B cell (primary cell): ENCODE results near the gene ZNF443. TPM values are rescaled to one million over a fixed set of nuclear protein-coding genes. Genes with fewer than 3 reads are reported as not detected.
"Not testable (repeated sequence)": the region's sequence is repeated elsewhere in the genome, so short reads cannot be mapped to it uniquely, and the experiment has no call there.

Source experiments
- ATAC-seq: fragments of 200-7000 bp; cut with Tn5 transposase; one replicate; pipeline ENCODE4 v1.10.0; 2021; ENCODE audit warnings: low read depth, mild to moderate bottlenecking, moderate number of reproducible peaks, moderate library complexity
- CTCF ChIA-PET: fragments of 350-600 bp; sonication (Branson Sonifier 250); formaldehyde crosslinking; loops from one replicate; lab custom pipeline; 2021; ENCODE audit warnings: antibody characterized with exemption, inconsistent platforms; lab: Charles Lee
- POLR2A ChIA-PET: fragments of 350-600 bp; sonication (Branson Sonifier 250); formaldehyde crosslinking; loops from one replicate; lab custom pipeline; 2021; ENCODE audit warnings: antibody characterized with exemption; lab: Charles Lee
- DNase-seq: peaks from one replicate; pipeline ENCODE4 v3.0.0; 2013
- H2AFZ ChIP-seq: 2 replicates; pipeline ENCODE4 v1.6.1; 2012; ENCODE audit warnings: mild to moderate bottlenecking, low read depth, low read length; ENCODE audit not compliant: insufficient read depth, poor library complexity, severe bottlenecking
- H3K27ac ChIP-seq, 2 donors: 1 replicate in 1 of 2; 2 replicates in 1 of 2; pipeline ENCODE4 v1.5.1; 2012 to 2013; ENCODE audit warnings: low read length in 2 of 2, mild to moderate bottlenecking in 2 of 2, moderate library complexity in 1 of 2
- H3K27me3 ChIP-seq, 4 experiments: fragments of 200-600 bp in 1 of 4; sonication (generic) in 1 of 4; replicated peaks in 1 of 4; 1 replicate in 2 of 4; 2 replicates in 2 of 4; pipeline versions ENCODE4 v1.6.1 to v1.7.0; 2013 to 2016; ENCODE audit warnings: low read length in 3 of 4, mild to moderate bottlenecking in 2 of 4, mixed read lengths in 1 of 4, moderate library complexity in 1 of 4; ENCODE audit not compliant: insufficient read depth in 4 of 4, control insufficient read depth in 3 of 4; ENCODE audit errors: control extremely low read depth in 1 of 4
- H3K36me3 ChIP-seq, 2 experiments: replicated peaks in 1 of 2; 1 replicate in 1 of 2; 2 replicates in 1 of 2; pipeline versions ENCODE4 v1.6.1 to v1.7.1; 2013; ENCODE audit warnings: low read length in 1 of 2; ENCODE audit not compliant: insufficient read depth in 2 of 2, control insufficient read depth in 1 of 2; ENCODE audit errors: control extremely low read depth in 1 of 2, extremely low read depth in 1 of 2
- H3K4me1 ChIP-seq, 2 donors: fragments of 200-600 bp in 1 of 2; sonication (generic) in 1 of 2; 1 replicate in 1 of 2; 2 replicates in 1 of 2; pipeline versions ENCODE4 v1.5.1 to v1.6.1; 2013 to 2017; ENCODE audit warnings: low read length in 2 of 2; ENCODE audit not compliant: control insufficient read depth in 2 of 2, insufficient read depth in 2 of 2
- H3K4me2 ChIP-seq: replicated peaks from 2 replicates; pipeline ENCODE3; 2012; ENCODE audit warnings: mild to moderate bottlenecking, low read depth, low read length; ENCODE audit not compliant: poor library complexity, severe bottlenecking
- H3K4me3 ChIP-seq, 5 experiments: fragments of 200-600 bp in 1 of 5; sonication (generic) in 1 of 5; 1 replicate in 3 of 5; 2 replicates in 2 of 5; pipeline versions ENCODE4 v1.5.1 to v1.7.0; 2011 to 2016; ENCODE audit warnings: low read length in 4 of 5, mild to moderate bottlenecking in 4 of 5, low read depth in 2 of 5, control low read depth in 1 of 5, moderate library complexity in 1 of 5; ENCODE audit not compliant: insufficient read depth in 1 of 5; ENCODE audit errors: control extremely low read depth in 1 of 5, extremely low read depth in 1 of 5
- H3K79me2 ChIP-seq: fragments of 200-600 bp; sonication (generic); one replicate; pipeline ENCODE4 v1.6.0; 2016; ENCODE audit warnings: low read length; ENCODE audit not compliant: control insufficient read depth, insufficient read depth
- H3K9ac ChIP-seq: fragments of 200-600 bp; sonication (generic); 2 replicates; pipeline ENCODE4 v1.6.1; 2017; ENCODE audit warnings: mild to moderate bottlenecking, low read length, moderate library complexity
- H3K9me3 ChIP-seq, 3 donors: one replicate each; pipeline versions ENCODE4 v1.6.1 to v1.7.1; 2013; ENCODE audit warnings: low read length in 2 of 3; ENCODE audit not compliant: control insufficient read depth in 2 of 3, insufficient read depth in 1 of 3; ENCODE audit errors: control extremely low read depth in 1 of 3
- H4K20me1 ChIP-seq: 2 replicates; pipeline ENCODE4 v1.6.0; 2012; ENCODE audit warnings: mild to moderate bottlenecking, low read length; ENCODE audit not compliant: insufficient read depth, control insufficient read depth, poor library complexity, severe bottlenecking
- H3K27ac Mint-ChIP-seq: one replicate; pipeline ENCODE4 v1.8.0; 2021; ENCODE audit warnings: mixed read lengths
- H3K27me3 Mint-ChIP-seq: one replicate; pipeline ENCODE4 v1.8.0; 2021; ENCODE audit warnings: mixed read lengths
- H3K4me1 Mint-ChIP-seq: one replicate; pipeline ENCODE4 v1.8.0; 2021; ENCODE audit warnings: mixed read lengths
- H3K4me3 Mint-ChIP-seq: one replicate; pipeline ENCODE4 v1.8.0; 2021; ENCODE audit warnings: mixed read lengths
- H3K9me3 Mint-ChIP-seq: one replicate; pipeline ENCODE4 v1.8.0; 2022; ENCODE audit warnings: mixed read lengths; ENCODE audit not compliant: insufficient read depth
- EZH2 ChIP-seq: IDR thresholded peaks from 2 replicates; pipeline ENCODE4 v1.6.1; 2012; ENCODE audit warnings: borderline replicate concordance, low read depth, mild to moderate bottlenecking, moderate library complexity, low read length; ENCODE audit not compliant: insufficient read depth, poor library complexity, severe bottlenecking
- WGBS: methylation state at CpG from one replicate; pipeline ENCODE4 v1.1.5; 2013; ENCODE audit warnings: missing lambda C conversion rate; ENCODE audit not compliant: insufficient coverage; 5-methylcytosine and 5-hydroxymethylcytosine counted together
- intact Hi-C: fragments of 100-400 bp; cut with micrococcal nuclease; formaldehyde crosslinking; loops from one replicate; pipeline ENCODE4 v1.10.0; 2022
- polyA minus RNA-seq: library from RNA; depleted of rRNA, polyadenylated mRNA; stranded (reverse); fragments of >200 nt; gene quantifications from 2 replicates; pipeline ENCODE4 v1.2.3, GENCODE V29; 2012
- polyA plus RNA-seq: library from polyadenylated mRNA; depleted of rRNA; stranded (reverse); fragments of >200 nt; gene quantifications from 2 replicates; pipeline ENCODE4 v1.2.3, GENCODE V29; 2012
- total RNA-seq, 2 donors: library from RNA; stranded (reverse); fragments of 120-200 nt in 1 of 2; gene quantifications; 1 replicate in 1 of 2; 2 replicates in 1 of 2; pipeline versions ENCODE4 v1.2.3 to v1.2.4, GENCODE V29; 2013 to 2022
- TF ChIP-seq, protein P1 (sequence below): fragments of 200-600 bp; IDR thresholded peaks from one replicate; pipeline ENCODE4 v1.8.0; 2022; ENCODE audit warnings: antibody characterized with exemption, mild to moderate bottlenecking

The ZNF443 gene
- total RNA-seq = 5.5 and 6.2 TPM in 2 replicates
- total RNA-seq (2013) = 7.4 TPM
- 1.2 and 1.4 TPM in 2 replicates for polyA plus RNA-seq
- polyA minus RNA-seq = 2.5 and 2.6 TPM in 2 replicates

DNA sequence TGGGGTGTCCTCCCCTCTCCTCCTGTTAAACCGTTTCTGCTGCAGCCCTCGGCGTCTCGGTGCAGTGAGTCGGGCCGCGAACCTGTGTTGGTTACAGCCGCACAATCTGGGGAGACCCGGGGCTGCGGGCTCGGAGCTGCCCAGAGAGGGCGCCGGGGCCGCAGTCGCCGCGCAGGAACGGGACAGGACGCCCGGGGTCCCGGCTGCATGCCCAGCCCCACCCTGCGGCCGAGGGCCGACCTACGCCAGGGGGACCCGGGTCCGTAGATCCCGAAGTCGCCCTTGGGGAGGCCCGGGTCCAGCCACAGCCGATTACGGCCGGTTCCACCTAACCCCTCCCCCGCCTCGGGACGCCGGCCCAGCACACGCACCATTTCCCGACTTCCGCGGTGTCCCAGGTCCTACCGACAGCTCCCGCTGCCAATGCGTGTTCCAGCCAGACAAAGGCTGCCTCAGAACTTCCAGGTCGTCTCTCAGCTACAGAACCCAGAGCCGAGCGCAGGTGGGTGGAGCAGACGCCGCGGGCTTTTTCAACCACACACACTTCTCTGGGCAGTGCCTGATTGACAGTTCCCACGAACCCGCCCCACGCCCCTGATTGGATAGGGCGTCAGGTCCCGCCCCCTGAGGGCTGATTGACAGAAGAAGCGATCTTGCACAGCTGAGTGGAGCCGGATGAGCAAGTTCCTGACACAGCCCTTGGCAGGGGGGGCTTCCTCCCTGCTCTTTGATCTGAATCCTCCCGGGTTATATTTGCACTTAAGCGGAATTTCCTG, at the start of gene ZNF443:
TSS of gene ZNF443 (minus strand) at position 481 of the 776 bp plus-strand sequence. CDS start at position 374, 107 bp downstream.
- Mint-ChIP-seq H3K9me3 (peaks cover 8% of the 10 kb centered on the region), H3K4me3 (peak within 1 kb of the TSS; percentile 99), H3K27ac (peak within 1 kb of the TSS; percentile 92), H3K27me3 (no peaks in the 10 kb centered on the region), H3K4me1 (peaks cover 24% of the 10 kb centered on the region)
- intact Hi-C loops = loop anchor here (1.0 to 5.0 kb wide), 6 partner anchors 40 to 227 kb away; partner anchors contain the start of genes MAN2B1, WDR83, ZNF44 and ZNF442
- WGBS = under 1% methylated on average over 55 of the region's 59 CpGs
- peak within 1 kb of the TSS; percentile 57 to 91 (median 86) for H3K4me3 ChIP-seq
- H3K4me2 ChIP-seq = peak within 1 kb of the TSS; percentile 86
- H2AFZ ChIP-seq = peak within 1 kb of the TSS; percentile 91
- no peaks in the 10 kb centered on the region for H4K20me1 ChIP-seq
- peak within 1 kb of the TSS; percentile 47 to 68 for H3K27ac ChIP-seq
- H3K4me1 ChIP-seq = peaks cover 3 to 10% of the 10 kb centered on the region in 2 donors
- DNase-seq (peak; percentile 97), ATAC-seq (peak; percentile 97)
- no peaks in the 10 kb centered on the region for H3K27me3 ChIP-seq
- H3K9ac ChIP-seq = peak within 1 kb of the TSS; percentile 81
- peaks cover 8% of the 10 kb centered on the region for H3K79me2 ChIP-seq
- ChIA-PET POLR2A (interaction anchor here (0.7 to 1.5 kb wide), 2 partner anchors 30 to 76 kb away, joined by 4 read pairs; partner anchors contain the start of gene ZNF442), CTCF (interaction anchor here (0.7 kb wide), 1 partner anchor 1788 kb away, joined by 4 read pairs; no protein-coding TSS in a partner anchor)
- H3K36me3 ChIP-seq = no peaks in the 10 kb centered on the region
- peaks cover 0 to 17% (median 3%) of the 10 kb centered on the region in 3 donors for H3K9me3 ChIP-seq
- no peak for TF ChIP-seq EZH2
- TF ChIP-seq, protein P1, sequence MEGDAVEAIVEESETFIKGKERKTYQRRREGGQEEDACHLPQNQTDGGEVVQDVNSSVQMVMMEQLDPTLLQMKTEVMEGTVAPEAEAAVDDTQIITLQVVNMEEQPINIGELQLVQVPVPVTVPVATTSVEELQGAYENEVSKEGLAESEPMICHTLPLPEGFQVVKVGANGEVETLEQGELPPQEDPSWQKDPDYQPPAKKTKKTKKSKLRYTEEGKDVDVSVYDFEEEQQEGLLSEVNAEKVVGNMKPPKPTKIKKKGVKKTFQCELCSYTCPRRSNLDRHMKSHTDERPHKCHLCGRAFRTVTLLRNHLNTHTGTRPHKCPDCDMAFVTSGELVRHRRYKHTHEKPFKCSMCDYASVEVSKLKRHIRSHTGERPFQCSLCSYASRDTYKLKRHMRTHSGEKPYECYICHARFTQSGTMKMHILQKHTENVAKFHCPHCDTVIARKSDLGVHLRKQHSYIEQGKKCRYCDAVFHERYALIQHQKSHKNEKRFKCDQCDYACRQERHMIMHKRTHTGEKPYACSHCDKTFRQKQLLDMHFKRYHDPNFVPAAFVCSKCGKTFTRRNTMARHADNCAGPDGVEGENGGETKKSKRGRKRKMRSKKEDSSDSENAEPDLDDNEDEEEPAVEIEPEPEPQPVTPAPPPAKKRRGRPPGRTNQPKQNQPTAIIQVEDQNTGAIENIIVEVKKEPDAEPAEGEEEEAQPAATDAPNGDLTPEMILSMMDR = no peak

DNA sequence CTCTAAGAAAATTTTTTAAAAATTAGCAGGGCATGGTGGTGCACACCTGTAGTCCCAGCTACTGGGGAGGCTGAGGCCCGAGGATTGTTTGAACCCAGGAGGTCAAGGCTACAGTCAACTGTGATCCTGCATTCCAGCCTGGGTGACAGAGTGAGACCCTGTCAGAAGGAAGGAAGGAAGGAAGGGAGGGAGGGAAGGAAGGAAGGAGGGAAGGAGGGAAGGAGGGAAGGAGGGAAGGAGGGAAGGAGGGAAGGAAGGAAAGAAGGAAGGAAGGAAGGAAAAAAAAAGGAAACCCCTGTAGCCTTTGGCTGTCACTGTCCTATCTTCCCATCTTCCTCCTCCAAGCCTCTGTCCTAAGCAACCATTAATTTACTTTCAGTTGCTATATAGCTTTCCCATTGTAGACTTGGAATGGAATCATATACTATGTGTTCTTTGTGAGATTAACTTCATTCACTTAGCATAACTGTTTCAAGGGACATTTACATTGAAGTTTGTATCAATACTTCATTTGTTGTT, 45.5 kb upstream of the ZNF443 start:
- H3K4me1 Mint-ChIP-seq = peaks cover 32% of the 10 kb centered on the region
- peaks cover 34% of the 10 kb centered on the region for H3K79me2 ChIP-seq
- not testable (repeated sequence) for H3K36me3 ChIP-seq, H3K9me3 Mint-ChIP-seq, H3K27ac ChIP-seq, H3K27me3 ChIP-seq, H3K27me3 Mint-ChIP-seq, H3K4me3 ChIP-seq, ATAC-seq, H3K9me3 ChIP-seq, H3K9ac ChIP-seq, DNase-seq, H3K27ac Mint-ChIP-seq, H3K4me2 ChIP-seq, H3K4me3 Mint-ChIP-seq, H2AFZ ChIP-seq
- H4K20me1 ChIP-seq = peaks cover 11% of the 10 kb centered on the region
- ChIA-PET CTCF (interaction anchor here (0.6 to 1.8 kb wide), 2 partner anchors 9 to 72 kb away, joined by 3 to 6 read pairs; no protein-coding TSS in a partner anchor), POLR2A (interaction anchor here (0.5 to 0.7 kb wide), 2 partner anchors 152 to 677 kb away, joined by 7 to 11 read pairs; no protein-coding TSS in a partner anchor)
- 90% methylated on average over 1 of the region's 1 CpG for WGBS
- intact Hi-C loops = loop anchor here (10.0 kb wide), 1 partner anchor 322 kb away; the partner anchor contains the start of gene ZNF136
- H3K4me1 ChIP-seq = peaks cover 28 to 38% of the 10 kb centered on the region in 2 donors
